T-cell (primary cell): ENCODE results near the gene IL2RG. TPM values are rescaled to one million over a fixed set of nuclear protein-coding genes. Genes with fewer than 3 reads are reported as not detected.

ENCODE experiments used
- ATAC-seq, 4 experiments: fragments of 200-7000 bp in 3 of 4; fragments of 150-1000 bp in 1 of 4; cut with Tn5 transposase; replicated peaks in 1 of 4; 1 replicate in 3 of 4; 2 replicates in 1 of 4; pipeline ENCODE4 v1.10.0; 2021; ENCODE audit warnings: moderate library complexity in 3 of 4, mild to moderate bottlenecking in 2 of 4, moderate number of reproducible peaks in 1 of 4
- CTCF ChIA-PET, 2 donors: fragments of 300-600 bp; sonication (Branson Sonifier 250); formaldehyde crosslinking; loops; one replicate each; lab custom pipeline; 2022; ENCODE audit warnings: antibody characterized with exemption in 2 of 2; lab: Charles Lee
- POLR2A ChIA-PET, 2 donors: fragments of 300-600 bp; sonication (Branson Sonifier 250); formaldehyde crosslinking; loops; one replicate each; lab custom pipeline; 2022; ENCODE audit warnings: antibody characterized with exemption in 2 of 2; lab: Charles Lee
- DNase-seq, 35 experiments: peaks; one replicate each; pipeline versions ENCODE4 v3.0.0 to v3.0.0-alpha.2; 2013 to 2023
- H3K27ac ChIP-seq: one replicate; pipeline ENCODE4 v1.5.1; 2013; ENCODE audit warnings: low read length
- H3K27me3 ChIP-seq, 2 experiments: replicated peaks in 1 of 2; 1 replicate in 1 of 2; 2 replicates in 1 of 2; pipeline versions ENCODE4 v1.6.1 to v1.7.0; 2013; ENCODE audit warnings: low read length in 1 of 2, mixed read lengths in 1 of 2; ENCODE audit not compliant: control insufficient read depth in 2 of 2, insufficient read depth in 2 of 2; ENCODE audit errors: extremely low read depth in 1 of 2
- H3K36me3 ChIP-seq, 2 donors: 1 replicate in 1 of 2; 2 replicates in 1 of 2; pipeline versions ENCODE4 v1.6.1 to v1.7.0; 2013; ENCODE audit warnings: low read length in 1 of 2; ENCODE audit not compliant: control insufficient read depth in 2 of 2, insufficient read depth in 1 of 2; ENCODE audit errors: extremely low read depth in 1 of 2
- H3K4me1 ChIP-seq, 2 experiments: 1 replicate in 1 of 2; 2 replicates in 1 of 2; pipeline versions ENCODE4 v1.6.1 to v1.7.0; 2013; ENCODE audit warnings: low read length in 2 of 2, mixed read lengths in 1 of 2; ENCODE audit not compliant: insufficient read depth in 2 of 2, control insufficient read depth in 1 of 2; ENCODE audit errors: extremely low read depth in 1 of 2
- H3K4me3 ChIP-seq, 2 donors: 1 replicate in 1 of 2; 2 replicates in 1 of 2; pipeline versions ENCODE4 v1.5.1 to v1.7.0; 2013; ENCODE audit warnings: mild to moderate bottlenecking in 2 of 2, low read length in 1 of 2, moderate library complexity in 1 of 2; ENCODE audit not compliant: control insufficient read depth in 1 of 2; ENCODE audit errors: extremely low read depth in 1 of 2
- H3K9me3 ChIP-seq: 2 replicates; pipeline ENCODE4 v1.7.0; 2013
- H3K27ac Mint-ChIP-seq, 2 donors: one replicate each; pipeline ENCODE4 v1.8.0; 2020 to 2021; ENCODE audit warnings: mild to moderate bottlenecking in 2 of 2, mixed read lengths in 2 of 2
- H3K27me3 Mint-ChIP-seq, 2 donors: one replicate each; pipeline ENCODE4 v1.8.0; 2021 to 2022; ENCODE audit warnings: mixed read lengths in 2 of 2
- H3K36me3 Mint-ChIP-seq: one replicate; pipeline ENCODE4 v1.8.0; 2021; ENCODE audit warnings: mixed read lengths
- H3K4me1 Mint-ChIP-seq, 3 donors: one replicate each; pipeline ENCODE4 v1.8.0; 2020 to 2022; ENCODE audit warnings: mixed read lengths in 3 of 3, mild to moderate bottlenecking in 1 of 3
- H3K4me3 Mint-ChIP-seq, 3 donors: one replicate each; pipeline ENCODE4 v1.8.0; 2020 to 2022; ENCODE audit warnings: mild to moderate bottlenecking in 3 of 3, mixed read lengths in 3 of 3, moderate library complexity in 3 of 3
- H3K9me3 Mint-ChIP-seq, 3 donors: one replicate each; pipeline ENCODE4 v1.8.0; 2020 to 2022; ENCODE audit warnings: mixed read lengths in 3 of 3
- WGBS: methylation state at CpG from one replicate; pipeline ENCODE4 v1.1.5; 2013; ENCODE audit warnings: missing lambda C conversion rate; ENCODE audit not compliant: insufficient coverage; 5-methylcytosine and 5-hydroxymethylcytosine counted together
- total RNA-seq, 35 experiments: library from RNA in 6 of 35; stranded (reverse) in 6 of 35; fragments of 120-200 nt in 1 of 35; gene quantifications; one replicate each; pipeline versions ENCODE4 v1.2.1 to v1.2.4 and lab custom pipeline; 2013 to 2026

The IL2RG gene
- total RNA-seq, 5 donors from 2014 or later (not counting 1 experiment from before 2014, with no cell fraction given) = 285 to 380 (median 312) TPM

DNA sequence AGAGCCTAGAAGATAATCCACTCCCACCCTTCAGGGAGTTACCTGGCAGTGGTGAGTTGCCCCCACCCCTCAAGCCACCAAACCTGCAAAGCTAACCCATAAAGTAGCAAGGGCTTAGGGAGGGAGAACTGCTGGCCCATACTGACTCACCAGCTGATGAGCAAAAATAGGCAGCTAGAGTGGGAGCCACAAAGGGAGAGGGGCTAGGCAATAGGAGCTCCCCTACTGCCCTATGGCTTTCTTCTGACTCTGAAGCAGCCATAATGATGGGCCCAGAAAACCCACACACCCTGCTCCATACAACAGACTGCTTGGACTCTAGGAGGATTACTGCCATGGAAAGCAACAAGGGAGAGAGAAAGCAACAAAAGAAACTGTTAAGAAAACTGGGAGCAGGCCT is 51.2 kb downstream of the IL2RG start:
- Histone ChIP-seq H3K27ac (no peak overlapping the region), H3K4me1 (peaks cover 9 to 10% of the 10 kb centered on the region in 2 experiments), H3K9me3 (no peaks in the 10 kb centered on the region), H3K27me3 (no peaks in the 10 kb centered on the region), H3K36me3 (peaks cover 0 to 26% of the 10 kb centered on the region in 2 donors), H3K4me3 (no peak overlapping the region)
- Mint-ChIP-seq H3K27ac (no peak overlapping the region), H3K36me3 (peaks cover 33% of the 10 kb centered on the region), H3K4me3 (no peak overlapping the region), H3K9me3 (no peaks in the 10 kb centered on the region), H3K27me3 (peaks cover 0 to 9% of the 10 kb centered on the region in 2 donors), H3K4me1 (peaks cover 26 to 48% (median 40%) of the 10 kb centered on the region in 3 donors)
- CTCF ChIA-PET = no interaction called here
- ATAC-seq (no peak), DNase-seq (no peak)
- POLR2A ChIA-PET = no interaction called here

DNA sequence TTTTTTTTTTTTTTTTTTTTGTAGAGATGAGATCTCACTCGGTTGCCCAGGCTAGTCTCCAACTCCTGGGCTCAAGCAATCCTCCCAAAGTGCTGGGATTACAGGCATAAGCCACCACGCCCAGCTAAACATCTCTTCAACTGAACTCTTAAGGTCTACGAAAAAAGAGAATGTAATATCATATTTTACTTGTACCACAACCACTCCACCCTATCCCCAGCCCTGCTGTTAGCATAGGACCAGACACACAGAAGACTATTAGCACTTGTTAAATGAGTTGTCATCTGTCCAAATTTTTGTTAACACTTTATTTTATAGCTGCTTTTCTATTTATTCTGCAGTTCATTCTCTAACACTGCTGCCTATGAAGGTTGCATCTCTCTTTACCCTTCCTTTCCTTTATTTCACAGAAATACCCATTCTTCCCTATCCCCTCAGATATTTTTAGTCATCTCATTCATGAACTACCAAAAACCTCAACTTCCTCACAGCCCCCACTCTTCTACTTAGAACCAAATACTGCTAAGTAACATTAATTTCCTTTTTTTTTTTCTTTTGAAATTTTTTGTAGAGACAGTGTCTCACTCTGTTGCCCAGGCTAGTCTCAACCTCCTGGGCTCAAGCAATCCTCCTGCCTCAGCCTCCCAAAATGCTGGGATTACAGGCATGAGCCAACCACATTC is 53.4 kb downstream of the IL2RG start:
- Histone ChIP-seq H3K36me3 (peaks cover 0 to 30% of the 10 kb centered on the region in 2 donors), H3K9me3 (no peaks in the 10 kb centered on the region), H3K4me3 (no peak overlapping the region), H3K4me1 (peaks cover 9 to 10% of the 10 kb centered on the region in 2 experiments), H3K27me3 (no peaks in the 10 kb centered on the region), H3K27ac (no peak overlapping the region)
- POLR2A ChIA-PET = no interaction called here
- Mint-ChIP-seq H3K27me3 (peaks cover 0 to 9% of the 10 kb centered on the region in 2 donors), H3K36me3 (peaks cover 28% of the 10 kb centered on the region), H3K4me1 (peaks cover 18 to 40% (median 32%) of the 10 kb centered on the region in 3 donors), H3K27ac (peak overlapping the region; percentile 2 to 84), H3K4me3 (no peak overlapping the region), H3K9me3 (no peaks in the 10 kb centered on the region)
- DNase-seq (no peak), ATAC-seq (no peak)
- WGBS = no CpG with 5 or more reads among the region's 3 CpGs
- CTCF ChIA-PET = no interaction called here

Other genes with a start within 250 kb of the IL2RG start
- gene TEX11, start 202.9 kb downstream of the IL2RG start, total RNA-seq = not detected
- 1 to 10 TPM in 1 of 5 donors, under 1 TPM in 3, not detected in 1; 0.26 to 1.4 (median 0.42) TPM for gene SLC7A3, start 180.5 kb downstream of the IL2RG start, total RNA-seq
- gene SNX12, start 43.2 kb downstream of the IL2RG start, total RNA-seq = 10 to 100 TPM; 29.6 to 42.5 (median 33.1) TPM
- 10 to 100 TPM; 30.4 to 45.9 (median 38.1) TPM for gene FOXO4, start 15.7 kb downstream of the IL2RG start, total RNA-seq
- gene CXorf65, start 4.8 kb downstream of the IL2RG start, total RNA-seq = 10 to 100 TPM; 33.8 to 86.6 (median 39.6) TPM
- 10 to 100 TPM; 63.8 to 78.3 (median 72.0) TPM for gene MED12, start 7.0 kb upstream of the IL2RG start, total RNA-seq
- gene NLGN3, start 33.3 kb upstream of the IL2RG start, total RNA-seq = 1 to 10 TPM; 2.9 to 3.7 (median 3.2) TPM
- under 1 TPM in 2 of 5 donors, not detected in 3; 0.23 TPM for gene GJB1, start 111.6 kb upstream of the IL2RG start, total RNA-seq
- 10 to 100 TPM; 23.6 to 32.4 (median 28.7) TPM for gene ZMYM3, start 142.6 kb upstream of the IL2RG start, total RNA-seq
- 100 to 1,000 TPM; 322 to 419 (median 348) TPM for gene NONO, start 172.1 kb upstream of the IL2RG start, total RNA-seq
- 1 to 10 TPM; 2.3 to 4.0 (median 3.0) TPM for gene ITGB1BP2, start 190.2 kb upstream of the IL2RG start, total RNA-seq